ENCODE data around the gene ACSS1. TPM values are rescaled to one million over a fixed set of nuclear protein-coding genes. Genes with fewer than 3 reads are reported as not detected.

ACSS1 gene
- total and polyA plus RNA-seq, 4 donors = 15.8 to 38.9 (median 26.9) TPM

GRCh38 chr20:25044261-25044560 lies 13.7 kb downstream of the ACSS1 start:
- 95 to 98% methylated on average over 5 of the region's 5 CpGs for WGBS, 2 donors
- Histone ChIP-seq H3K27ac (ENCODE audit: low read depth in 1 of 2, low read length in 1 of 2) (peak overlapping the region; percentile 11 to 77), H3K36me3 (ENCODE audit: control insufficient read depth in 4 of 4, insufficient read depth in 4 of 4, low read length in 4 of 4) (peaks cover 0 to 20% (median 11%) of the 10 kb centered on the region in 4 donors), H3K4me3 (no peak overlapping the region), H3K9ac (ENCODE audit: insufficient read depth in 1 of 2, low read length in 2 of 2) (no peak overlapping the region), H3K4me1 (ENCODE audit: control insufficient read depth in 5 of 5, insufficient read depth in 5 of 5, low read length in 5 of 5) (peaks cover 11 to 50% (median 30%) of the 10 kb centered on the region in 5 donors), H3K9me3 (ENCODE audit: control insufficient read depth in 4 of 4, insufficient read depth in 3 of 4, low read length in 3 of 4) (no peaks in the 10 kb centered on the region), H3K27me3 (ENCODE audit: control insufficient read depth in 3 of 3, insufficient read depth in 3 of 3, low read length in 2 of 3) (no peaks in the 10 kb centered on the region)
- no peak for TF ChIP-seq CTCF (IDR thresholded peaks at IDR 0.05; ENCODE audit: control extremely low read depth, extremely low read depth)
- ATAC-seq (ENCODE audit: insufficient read depth, low FRiP score) (no peak), DNase-seq (peak in 1 of 3 donors; percentile 7)

- Histone ChIP-seq H3K9ac (ENCODE audit: insufficient read depth in 1 of 2, low read length in 2 of 2) (no peak overlapping the region), H3K9me3 (ENCODE audit: control insufficient read depth in 4 of 4, insufficient read depth in 3 of 4, low read length in 3 of 4) (no peaks in the 10 kb centered on the region), H3K36me3 (ENCODE audit: control insufficient read depth in 4 of 4, insufficient read depth in 4 of 4, low read length in 4 of 4) (peaks cover 0 to 20% (median 11%) of the 10 kb centered on the region in 4 donors), H3K27me3 (ENCODE audit: control insufficient read depth in 3 of 3, insufficient read depth in 3 of 3, low read length in 2 of 3) (no peaks in the 10 kb centered on the region), H3K4me1 (ENCODE audit: control insufficient read depth in 5 of 5, insufficient read depth in 5 of 5, low read length in 5 of 5) (peaks cover 11 to 52% (median 31%) of the 10 kb centered on the region in 5 donors), H3K27ac (ENCODE audit: low read depth in 1 of 2, low read length in 1 of 2) (peak overlapping the region; percentile 77 to 78), H3K4me3 (no peak overlapping the region)
- DNase-seq (no peak), ATAC-seq (ENCODE audit: insufficient read depth, low FRiP score) (no peak)
- 85% methylated on average over 9 of the region's 9 CpGs for WGBS, 2 donors
- TF ChIP-seq CTCF (IDR thresholded peaks at IDR 0.05; ENCODE audit: control extremely low read depth, extremely low read depth) = no peak
Observed at GRCh38 chr20:25043499-25044260, 14.3 kb downstream of the ACSS1 start.

GRCh38 chr20:25042531-25043498 lies 15.1 kb downstream of the ACSS1 start:
- H3K9ac ChIP-seq (ENCODE audit: insufficient read depth in 1 of 2, low read length in 2 of 2) = no peak overlapping the region
- H3K36me3 ChIP-seq (ENCODE audit: control insufficient read depth in 4 of 4, insufficient read depth in 4 of 4, low read length in 4 of 4) = peaks cover 0 to 20% (median 10%) of the 10 kb centered on the region in 4 donors
- H3K27ac ChIP-seq (ENCODE audit: low read depth in 1 of 2, low read length in 1 of 2) = peak overlapping the region; percentile 77 to 78
- no peaks in the 10 kb centered on the region for H3K9me3 ChIP-seq (ENCODE audit: control insufficient read depth in 4 of 4, insufficient read depth in 3 of 4, low read length in 3 of 4)
- TF ChIP-seq CTCF (IDR thresholded peaks at IDR 0.05; ENCODE audit: control extremely low read depth, extremely low read depth) = no peak
- WGBS, 2 donors = 49 to 56% methylated on average over 14 of the region's 14 CpGs
- DNase-seq (peak in 1 of 3 donors; percentile 59), ATAC-seq (ENCODE audit: insufficient read depth, low FRiP score) (peak; percentile 59)
- H3K4me3 ChIP-seq = no peak overlapping the region
- no peaks in the 10 kb centered on the region for H3K27me3 ChIP-seq (ENCODE audit: control insufficient read depth in 3 of 3, insufficient read depth in 3 of 3, low read length in 2 of 3)
- peaks cover 14 to 54% (median 32%) of the 10 kb centered on the region in 5 donors for H3K4me1 ChIP-seq (ENCODE audit: control insufficient read depth in 5 of 5, insufficient read depth in 5 of 5, low read length in 5 of 5)

Data from lung (tissue), 12 donors.